ENCODE results near the gene RNF224.

RNF224 gene

DNA sequence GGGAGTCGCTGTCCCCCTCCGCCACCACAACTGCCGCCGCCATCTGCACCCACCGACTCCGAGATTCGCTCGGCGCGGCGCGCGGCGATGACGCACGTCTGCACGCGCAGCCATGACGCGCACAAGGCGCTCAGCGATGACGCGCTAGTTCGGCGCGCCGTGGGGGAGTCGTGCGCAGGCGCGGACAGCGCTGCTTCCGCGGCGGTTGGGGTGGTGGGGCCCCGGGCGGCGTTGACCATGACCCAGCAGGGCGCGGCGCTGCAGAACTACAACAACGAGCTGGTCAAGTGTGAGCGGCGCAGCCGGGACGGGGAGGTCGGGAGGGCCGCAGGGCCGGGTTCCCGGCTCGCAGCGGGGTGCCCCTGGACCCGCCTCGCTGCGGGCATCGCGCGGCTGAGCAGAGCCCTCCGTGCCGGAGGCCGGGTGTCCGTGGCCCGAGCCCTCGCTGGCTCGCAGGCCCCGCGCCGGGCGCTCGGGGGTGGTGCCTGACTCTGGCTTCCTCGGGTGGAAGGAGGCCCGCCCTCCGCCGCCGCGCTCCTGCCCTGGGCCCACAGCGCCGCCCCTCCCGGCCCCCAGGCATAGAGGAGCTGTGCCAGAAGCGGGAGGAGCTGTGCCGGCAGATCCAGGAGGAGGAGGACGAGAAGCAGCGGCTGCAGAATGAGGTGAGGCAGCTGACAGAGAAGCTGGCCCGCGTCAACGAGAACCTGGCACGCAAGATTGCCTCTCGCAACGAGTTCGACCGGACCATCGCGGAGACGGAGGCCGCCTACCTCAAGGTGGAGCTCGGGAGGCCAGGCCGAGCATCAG lies 38.6 kb upstream of the RNF224 start, which contains the start of the genes ANAPC2 and SSNA1:
TSS of gene ANAPC2 (minus strand) at position 71 of the 807 bp plus-strand sequence. CDS start at position 43, 28 bp downstream.
TSS of gene SSNA1 (plus strand) at position 187 of the 807 bp plus-strand sequence. CDS start at position 238, 51 bp downstream.
- H3K27me3 ChIP-seq (ENCODE audit: insufficient read depth, insufficient read length), result no peaks in the 10 kb centered on the region
- peak; percentile 96 for DNase-seq (ENCODE audit: low read depth, low spot score)
- peaks cover 26% of the 10 kb centered on the region for H3K4me1 ChIP-seq (ENCODE audit: insufficient read depth, insufficient read length)
- H3K9ac ChIP-seq (ENCODE audit: insufficient read length, low read depth), result peak within 1 kb of the TSS; percentile 98
- TF ChIP-seq YY1 (IDR thresholded peaks at IDR 0.05; ENCODE audit: insufficient read depth, insufficient read length) (peak; percentile 59), SUZ12 (IDR thresholded peaks at IDR 0.05; ENCODE audit: extremely low read depth, insufficient read depth, insufficient read length) (no peak), ZNF274 (IDR thresholded peaks at IDR 0.05; ENCODE audit: low read depth, low read length) (no peak)
- H3K36me3 ChIP-seq (ENCODE audit: insufficient read depth, insufficient read length, low read length), result peaks cover 83% of the 10 kb centered on the region
- peak within 1 kb of the TSS; percentile 95 for H3K4me3 ChIP-seq (ENCODE audit: insufficient read length, low read depth)
- no peaks in the 10 kb centered on the region for H3K9me3 ChIP-seq (ENCODE audit: insufficient read depth, low read length)

DNA sequence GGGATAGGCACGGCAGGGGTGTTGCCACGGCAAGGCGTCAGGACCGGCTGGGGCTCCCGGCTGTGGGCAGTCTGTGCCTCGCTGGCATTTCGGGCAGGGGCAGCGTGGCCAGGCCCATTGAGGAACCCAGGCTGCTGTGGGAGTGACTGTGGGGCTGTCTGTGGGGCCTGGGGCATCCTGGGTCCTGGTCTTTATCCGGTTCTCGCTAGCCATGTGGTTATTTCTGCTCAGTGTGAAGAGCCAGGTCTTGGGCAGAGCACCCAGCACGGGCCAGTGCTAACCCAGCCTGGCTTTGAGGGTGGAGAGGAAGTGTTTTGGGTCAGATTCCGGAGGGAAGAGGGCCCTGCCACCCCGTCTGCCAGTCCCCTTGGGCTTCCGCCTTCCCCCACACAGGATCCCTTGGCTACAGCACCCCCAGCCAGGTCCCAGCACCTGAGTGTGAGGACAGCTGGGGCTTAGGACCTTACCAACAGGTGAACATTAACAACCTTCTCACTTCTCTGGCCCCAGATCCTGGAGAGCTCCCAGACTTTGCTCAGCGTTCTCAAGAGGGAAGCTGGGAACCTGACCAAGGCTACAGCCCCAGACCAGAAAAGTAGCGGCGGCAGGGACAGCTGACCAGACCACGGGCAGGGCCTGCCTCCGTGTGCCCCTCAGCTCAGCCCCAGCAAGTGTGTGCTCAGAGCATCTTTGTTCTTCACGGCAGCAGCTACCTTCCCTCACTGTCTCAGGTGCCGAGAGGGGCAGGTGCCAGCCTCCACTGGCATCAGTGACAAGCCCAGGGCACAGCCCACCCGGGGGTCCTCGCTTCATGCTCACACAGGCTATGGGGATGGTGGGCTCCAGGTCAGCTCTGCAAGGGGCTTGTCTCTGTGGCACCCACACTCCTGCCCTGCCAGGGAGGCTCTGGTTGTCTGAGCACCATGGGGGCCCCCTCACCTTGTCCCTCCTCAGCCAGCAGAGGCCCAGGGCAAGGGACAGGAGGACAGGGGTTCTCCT lies 37.7 kb upstream of the RNF224 start:
- Histone ChIP-seq H3K36me3 (ENCODE audit: insufficient read depth, insufficient read length, low read length) (peaks cover 75% of the 10 kb centered on the region), H3K9me3 (ENCODE audit: insufficient read depth, low read length) (no peaks in the 10 kb centered on the region), H3K9ac (ENCODE audit: insufficient read length, low read depth) (peak overlapping the region; percentile 98), H3K27me3 (ENCODE audit: insufficient read depth, insufficient read length) (no peaks in the 10 kb centered on the region), H3K4me3 (ENCODE audit: insufficient read length, low read depth) (peak overlapping the region; percentile 95), H3K4me1 (ENCODE audit: insufficient read depth, insufficient read length) (peaks cover 33% of the 10 kb centered on the region)
- no peak for TF ChIP-seq ZNF274 (IDR thresholded peaks at IDR 0.05; ENCODE audit: low read depth, low read length)
- TF ChIP-seq YY1 (IDR thresholded peaks at IDR 0.05; ENCODE audit: insufficient read depth, insufficient read length), result no peak
- no peak for DNase-seq (ENCODE audit: low read depth, low spot score)

DNA sequence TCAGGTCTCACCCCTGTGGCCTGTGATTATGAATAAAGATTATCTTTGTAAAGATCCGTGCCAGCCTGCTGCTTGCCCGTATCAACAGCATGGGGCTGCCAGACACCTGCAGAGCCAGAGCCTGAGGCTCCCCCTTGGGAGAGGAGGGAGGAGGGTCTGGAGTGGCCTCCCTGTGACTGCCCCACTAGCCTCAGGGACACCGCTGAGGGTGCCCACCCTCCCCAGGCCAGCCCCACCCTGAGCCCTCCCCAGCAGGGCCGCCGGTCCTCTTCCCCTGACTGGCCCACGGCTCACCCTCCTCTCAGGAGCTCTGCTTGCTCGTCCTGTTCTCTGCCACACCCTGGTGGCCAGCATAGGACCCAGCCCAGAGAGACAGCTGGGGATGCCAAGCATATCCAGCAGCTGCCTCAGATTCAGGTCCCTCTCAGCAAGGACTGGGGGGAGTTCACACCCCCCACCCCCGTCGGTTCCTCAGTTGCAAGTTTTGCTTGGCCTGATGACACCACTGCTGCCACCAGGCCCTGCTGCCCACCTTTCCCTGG lies 36.9 kb upstream of the RNF224 start:
- TF ChIP-seq SUZ12 (IDR thresholded peaks at IDR 0.05; ENCODE audit: extremely low read depth, insufficient read depth, insufficient read length) (no peak), YY1 (IDR thresholded peaks at IDR 0.05; ENCODE audit: insufficient read depth, insufficient read length) (no peak), ZNF274 (IDR thresholded peaks at IDR 0.05; ENCODE audit: low read depth, low read length) (no peak)
- peaks cover 73% of the 10 kb centered on the region for H3K36me3 ChIP-seq (ENCODE audit: insufficient read depth, insufficient read length, low read length)
- H3K27me3 ChIP-seq (ENCODE audit: insufficient read depth, insufficient read length), result no peaks in the 10 kb centered on the region
- H3K4me1 ChIP-seq (ENCODE audit: insufficient read depth, insufficient read length), result peaks cover 40% of the 10 kb centered on the region
- peak overlapping the region; percentile 98 for H3K9ac ChIP-seq (ENCODE audit: insufficient read length, low read depth)
- DNase-seq (ENCODE audit: low read depth, low spot score), result no peak
- no peak overlapping the region for H3K4me3 ChIP-seq (ENCODE audit: insufficient read length, low read depth)
- no peaks in the 10 kb centered on the region for H3K9me3 ChIP-seq (ENCODE audit: insufficient read depth, low read length)

DNA sequence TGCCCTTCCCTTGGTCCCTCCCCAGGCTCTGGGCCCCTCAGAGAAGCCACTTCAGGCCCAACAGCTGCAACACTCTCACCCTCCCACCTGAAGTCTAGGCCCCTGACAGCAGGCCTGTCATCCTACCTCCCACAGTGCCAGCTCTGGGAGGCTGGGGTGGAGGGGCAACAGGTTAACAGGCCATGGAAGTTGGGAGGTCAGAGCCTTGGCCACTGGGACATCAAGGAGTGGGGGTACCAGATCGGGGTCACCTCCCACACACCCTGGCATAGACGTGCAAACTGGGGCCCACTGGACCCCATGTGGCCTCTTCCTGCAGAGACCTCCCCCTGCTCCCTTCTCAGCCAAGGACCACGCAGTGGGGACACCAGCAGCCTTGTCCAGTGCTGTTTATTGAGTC lies 36.1 kb upstream of the RNF224 start:
- no peak overlapping the region for H3K4me3 ChIP-seq (ENCODE audit: insufficient read length, low read depth)
- H3K9me3 ChIP-seq (ENCODE audit: insufficient read depth, low read length), result no peaks in the 10 kb centered on the region
- TF ChIP-seq YY1 (IDR thresholded peaks at IDR 0.05; ENCODE audit: insufficient read depth, insufficient read length) (no peak), ZNF274 (IDR thresholded peaks at IDR 0.05; ENCODE audit: low read depth, low read length) (no peak), SUZ12 (IDR thresholded peaks at IDR 0.05; ENCODE audit: extremely low read depth, insufficient read depth, insufficient read length) (no peak)
- H3K36me3 ChIP-seq (ENCODE audit: insufficient read depth, insufficient read length, low read length), result peaks cover 71% of the 10 kb centered on the region
- no peak for DNase-seq (ENCODE audit: low read depth, low spot score)
- H3K27me3 ChIP-seq (ENCODE audit: insufficient read depth, insufficient read length), result no peaks in the 10 kb centered on the region
- no peak overlapping the region for H3K9ac ChIP-seq (ENCODE audit: insufficient read length, low read depth)
- peaks cover 42% of the 10 kb centered on the region for H3K4me1 ChIP-seq (ENCODE audit: insufficient read depth, insufficient read length)

DNA sequence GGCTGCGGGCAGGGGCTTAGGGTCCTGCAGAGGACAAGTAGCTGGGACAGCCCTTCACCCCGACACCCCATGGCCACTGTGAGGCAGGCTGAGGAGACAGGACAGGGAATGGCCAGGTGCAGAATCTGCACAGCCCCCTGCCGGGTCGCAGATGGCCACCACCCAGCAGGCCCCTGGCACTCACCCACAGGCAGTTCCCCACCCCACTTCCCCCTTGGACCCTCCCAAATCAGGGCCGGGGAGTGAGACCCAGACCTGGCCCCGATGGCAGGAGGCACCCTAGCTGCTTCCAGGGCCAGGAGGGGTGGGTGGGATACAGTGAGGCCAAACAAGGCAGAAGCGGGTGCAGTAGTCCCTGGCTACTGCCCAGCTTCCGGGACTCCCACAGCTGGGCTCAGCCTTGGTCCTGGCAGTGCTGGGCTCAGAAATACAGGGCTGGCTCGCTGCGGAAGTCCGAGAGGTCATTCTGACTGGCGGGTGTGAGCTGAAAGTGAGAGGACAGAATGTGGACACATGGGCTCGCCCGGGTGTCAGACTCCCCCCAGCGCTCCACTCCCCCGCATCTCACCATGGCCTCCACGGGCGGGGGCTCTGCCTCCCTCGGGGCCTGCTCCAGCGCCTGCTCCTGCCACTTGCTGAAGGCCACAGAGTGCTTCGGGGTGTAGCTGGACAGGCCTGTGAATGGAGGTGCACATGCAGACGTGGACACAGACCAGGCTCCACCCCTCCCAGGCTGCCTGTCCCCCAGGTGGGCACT lies 35.4 kb upstream of the RNF224 start:
- H3K27me3 ChIP-seq (ENCODE audit: insufficient read depth, insufficient read length), result no peaks in the 10 kb centered on the region
- H3K36me3 ChIP-seq (ENCODE audit: insufficient read depth, insufficient read length, low read length), result peaks cover 67% of the 10 kb centered on the region
- H3K9ac ChIP-seq (ENCODE audit: insufficient read length, low read depth), result no peak overlapping the region
- no peak overlapping the region for H3K4me3 ChIP-seq (ENCODE audit: insufficient read length, low read depth)
- no peaks in the 10 kb centered on the region for H3K9me3 ChIP-seq (ENCODE audit: insufficient read depth, low read length)
- TF ChIP-seq ZNF274 (IDR thresholded peaks at IDR 0.05; ENCODE audit: low read depth, low read length), result no peak
- no peak for TF ChIP-seq SUZ12 (IDR thresholded peaks at IDR 0.05; ENCODE audit: extremely low read depth, insufficient read depth, insufficient read length)
- no peak for TF ChIP-seq YY1 (IDR thresholded peaks at IDR 0.05; ENCODE audit: insufficient read depth, insufficient read length)
- peaks cover 42% of the 10 kb centered on the region for H3K4me1 ChIP-seq (ENCODE audit: insufficient read depth, insufficient read length)
- DNase-seq (ENCODE audit: low read depth, low spot score), result no peak

DNA sequence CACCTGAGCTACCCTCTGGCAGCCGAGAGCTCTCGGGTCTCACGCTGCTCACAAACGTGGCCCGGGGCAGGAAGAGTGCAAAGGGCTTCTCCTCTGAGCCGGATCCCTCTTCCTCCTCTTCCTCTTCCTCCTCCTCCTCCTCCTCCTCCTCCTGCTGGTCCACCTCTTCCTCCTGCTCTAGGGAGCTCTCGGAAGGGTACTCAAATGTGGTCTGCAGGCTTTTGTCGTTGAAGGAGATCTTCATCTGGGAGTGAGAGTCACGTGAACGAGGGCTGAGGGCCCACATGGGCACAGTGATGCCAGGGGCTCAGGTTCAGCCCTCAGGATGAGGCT lies 34.9 kb upstream of the RNF224 start:
- TF ChIP-seq YY1 (IDR thresholded peaks at IDR 0.05; ENCODE audit: insufficient read depth, insufficient read length) (no peak), ZNF274 (IDR thresholded peaks at IDR 0.05; ENCODE audit: low read depth, low read length) (no peak), SUZ12 (IDR thresholded peaks at IDR 0.05; ENCODE audit: extremely low read depth, insufficient read depth, insufficient read length) (no peak)
- DNase-seq (ENCODE audit: low read depth, low spot score), result no peak
- Histone ChIP-seq H3K4me1 (ENCODE audit: insufficient read depth, insufficient read length) (peaks cover 38% of the 10 kb centered on the region), H3K4me3 (ENCODE audit: insufficient read length, low read depth) (no peak overlapping the region), H3K36me3 (ENCODE audit: insufficient read depth, insufficient read length, low read length) (peaks cover 64% of the 10 kb centered on the region), H3K9ac (ENCODE audit: insufficient read length, low read depth) (peak overlapping the region; percentile 42), H3K27me3 (ENCODE audit: insufficient read depth, insufficient read length) (no peaks in the 10 kb centered on the region), H3K9me3 (ENCODE audit: insufficient read depth, low read length) (no peaks in the 10 kb centered on the region)

Data from NT2/D1 (cell line).